HG02623 (cell line): ENCODE data around the gene CFAP45.
A peak's percentile ranks its signal among the peaks of the same experiment; 100 is the strongest.

Experiments
- ATAC-seq: cut with Tn5 transposase; IDR thresholded peaks from one replicate; pipeline ENCODE4 v1.9.1; 2021; ENCODE audit warnings: moderate library complexity; ENCODE audit not compliant: unreplicated experiment

Gene CFAP45

GRCh38 chr1:159924791-159925718, 25.1 kb upstream of the CFAP45 start, which contains the start of gene TAGLN2:
TSS of gene TAGLN2 (minus strand) at chr1:159925507. CDS start at chr1:159920509, 4,998 bp downstream.
- peak; percentile 56 for ATAC-seq

- ATAC-seq, result peak; percentile 13
Measured at GRCh38 chr1:159924025-159924790, 24.2 kb upstream of the CFAP45 start.

DNA sequence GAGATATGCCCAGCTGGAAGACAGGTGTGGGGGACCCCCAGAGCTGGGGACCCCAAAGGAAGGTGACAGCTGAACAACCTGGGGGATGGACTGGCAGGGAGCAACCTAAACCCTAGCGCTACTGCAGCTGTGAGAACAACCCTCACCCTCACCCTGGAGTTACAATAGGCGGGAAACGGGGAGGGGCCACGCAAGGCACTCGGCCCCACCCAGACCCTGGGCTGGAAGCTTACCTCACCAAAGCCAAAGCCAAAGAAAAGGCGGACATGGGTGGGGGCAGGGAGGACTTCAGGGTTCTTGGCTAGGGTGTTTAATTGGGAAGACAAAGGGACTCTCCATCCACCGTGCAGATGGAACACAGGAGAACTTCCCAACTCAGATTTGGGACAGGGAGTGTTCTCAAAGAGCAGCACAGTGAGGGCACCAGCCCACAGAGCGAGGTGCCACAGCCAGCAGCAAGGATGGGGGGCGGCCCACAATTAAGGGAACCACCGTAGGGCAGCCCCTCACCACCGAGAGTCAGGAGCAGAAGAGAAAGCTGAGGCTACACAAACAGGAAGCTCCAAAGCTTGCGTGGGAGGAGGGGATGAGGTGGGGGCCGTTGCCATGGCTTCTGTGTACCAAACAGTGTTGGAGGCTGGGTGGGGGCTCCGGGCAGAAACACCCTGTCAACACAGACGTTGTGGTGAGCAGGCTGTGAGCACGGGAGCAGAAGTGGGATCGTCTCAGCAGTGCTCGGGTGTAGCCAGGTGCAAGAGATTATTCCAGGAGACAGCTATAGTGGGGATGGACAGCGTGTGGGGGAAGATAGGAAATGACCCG, 23.4 kb upstream of the CFAP45 start:
- peak; percentile 23 for ATAC-seq

DNA sequence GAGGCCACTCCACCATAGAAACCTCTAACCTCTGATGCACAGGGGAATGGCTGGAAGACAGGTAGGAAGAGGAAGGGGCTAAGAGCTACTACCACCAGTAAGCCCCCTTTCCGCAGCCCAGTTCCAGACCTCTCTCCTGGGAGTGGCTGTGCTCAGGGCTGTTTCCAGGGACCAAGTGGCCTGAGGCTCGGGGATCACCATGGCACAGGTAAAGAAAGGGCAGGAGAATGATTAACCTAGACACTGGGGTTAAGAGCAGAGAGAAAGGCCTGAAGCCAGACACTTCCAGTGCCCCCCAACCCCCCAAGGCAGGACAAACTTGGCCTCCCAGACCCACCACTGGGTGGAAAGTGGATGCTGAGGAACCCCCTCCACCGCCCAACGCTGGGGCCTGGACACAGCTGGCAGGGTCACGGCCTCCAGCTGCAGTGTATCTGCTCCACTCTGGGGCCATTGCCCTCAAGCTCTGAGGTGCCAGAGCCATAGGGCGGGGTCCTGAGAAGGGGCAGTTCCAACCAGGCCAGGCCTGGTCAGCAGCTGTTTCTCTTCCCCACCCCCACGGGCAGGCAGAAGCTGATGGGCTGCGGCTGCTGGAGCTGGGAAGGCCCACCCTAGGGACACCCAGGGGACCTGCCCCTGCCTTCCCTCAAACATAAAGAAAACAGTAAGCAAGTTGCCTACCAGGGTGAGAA, 22.7 kb upstream of the CFAP45 start:
- no peak for ATAC-seq

- ATAC-seq, result no peak
Measured at GRCh38 chr1:159921700-159922504, 21.9 kb upstream of the CFAP45 start.

DNA sequence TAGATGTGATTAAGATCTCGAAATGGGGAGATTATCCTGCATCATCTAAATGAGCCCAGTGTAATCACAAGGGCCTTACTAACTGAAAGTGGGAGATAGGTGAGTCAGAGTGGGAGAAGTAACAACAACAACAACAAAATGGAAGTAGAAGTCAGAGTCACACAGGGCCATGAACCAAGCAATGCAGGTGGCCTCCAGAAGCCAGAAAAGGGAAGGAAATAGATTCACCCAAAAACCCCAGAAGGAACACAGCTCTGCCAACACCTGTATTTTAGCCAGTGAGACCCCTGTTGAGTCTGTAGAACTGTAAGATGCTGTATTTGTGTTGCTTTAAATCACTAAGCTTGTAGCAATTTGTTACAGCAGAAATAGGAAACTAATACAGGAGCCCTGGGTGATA, 21.3 kb upstream of the CFAP45 start:
- peak; percentile 30 for ATAC-seq

DNA sequence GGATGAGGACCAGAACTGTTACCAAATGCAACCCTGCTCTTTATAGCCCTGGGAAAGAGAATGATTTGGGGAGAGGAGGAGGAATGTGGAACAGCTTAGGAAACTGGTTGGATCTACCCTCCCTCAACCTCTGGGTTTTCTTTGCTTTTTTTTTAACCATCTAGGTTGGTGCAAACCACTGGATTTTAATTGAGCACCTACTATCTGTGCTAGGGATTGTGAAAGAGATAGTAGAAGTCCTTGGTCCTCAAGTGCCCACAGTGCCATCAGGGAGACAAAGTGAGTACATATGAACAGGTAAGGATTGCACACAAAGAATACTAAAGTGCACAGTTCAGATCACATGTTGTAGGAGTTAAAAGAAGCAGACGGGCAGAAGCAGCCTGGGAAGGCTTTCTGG, 20.7 kb upstream of the CFAP45 start:
- ATAC-seq, result no peak

- no peak for ATAC-seq
Measured at GRCh38 chr1:159920202-159920601, 20.2 kb upstream of the CFAP45 start.

DNA sequence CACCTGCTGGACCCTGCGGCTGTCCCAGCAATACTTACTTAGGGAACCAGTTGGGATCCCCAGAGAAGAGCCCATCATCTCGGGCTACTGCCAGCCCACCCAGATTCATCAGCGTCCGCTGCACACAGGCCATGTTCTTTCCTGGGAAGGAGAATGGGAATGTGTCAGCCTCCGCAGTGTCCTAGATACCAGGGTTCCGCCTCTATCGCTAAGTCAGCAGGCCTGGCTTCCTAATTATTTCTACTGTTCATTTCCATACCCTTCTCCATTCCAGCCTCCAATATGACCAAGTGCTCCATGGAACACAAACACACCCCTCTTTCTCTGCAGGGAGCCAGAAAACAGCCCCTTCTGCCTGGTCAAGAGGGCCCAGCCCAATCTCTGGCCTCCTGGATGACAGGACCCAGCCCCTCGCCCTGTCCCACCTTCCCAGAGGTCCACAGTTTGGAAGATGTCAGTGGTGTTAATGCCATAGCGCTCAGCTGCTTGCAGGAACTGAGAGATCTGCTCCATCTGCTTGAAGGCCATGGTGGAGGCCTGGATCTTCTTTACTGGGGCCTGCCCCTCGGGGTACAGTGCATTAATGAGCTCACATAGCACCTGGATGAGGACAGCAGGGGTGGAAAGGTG, 19.4 kb upstream of the CFAP45 start:
- no peak for ATAC-seq

GRCh38 chr1:159918352-159919200, 18.6 kb upstream of the CFAP45 start:
- no peak for ATAC-seq

GRCh38 chr1:159917533-159918351, 17.8 kb upstream of the CFAP45 start:
- no peak for ATAC-seq

DNA sequence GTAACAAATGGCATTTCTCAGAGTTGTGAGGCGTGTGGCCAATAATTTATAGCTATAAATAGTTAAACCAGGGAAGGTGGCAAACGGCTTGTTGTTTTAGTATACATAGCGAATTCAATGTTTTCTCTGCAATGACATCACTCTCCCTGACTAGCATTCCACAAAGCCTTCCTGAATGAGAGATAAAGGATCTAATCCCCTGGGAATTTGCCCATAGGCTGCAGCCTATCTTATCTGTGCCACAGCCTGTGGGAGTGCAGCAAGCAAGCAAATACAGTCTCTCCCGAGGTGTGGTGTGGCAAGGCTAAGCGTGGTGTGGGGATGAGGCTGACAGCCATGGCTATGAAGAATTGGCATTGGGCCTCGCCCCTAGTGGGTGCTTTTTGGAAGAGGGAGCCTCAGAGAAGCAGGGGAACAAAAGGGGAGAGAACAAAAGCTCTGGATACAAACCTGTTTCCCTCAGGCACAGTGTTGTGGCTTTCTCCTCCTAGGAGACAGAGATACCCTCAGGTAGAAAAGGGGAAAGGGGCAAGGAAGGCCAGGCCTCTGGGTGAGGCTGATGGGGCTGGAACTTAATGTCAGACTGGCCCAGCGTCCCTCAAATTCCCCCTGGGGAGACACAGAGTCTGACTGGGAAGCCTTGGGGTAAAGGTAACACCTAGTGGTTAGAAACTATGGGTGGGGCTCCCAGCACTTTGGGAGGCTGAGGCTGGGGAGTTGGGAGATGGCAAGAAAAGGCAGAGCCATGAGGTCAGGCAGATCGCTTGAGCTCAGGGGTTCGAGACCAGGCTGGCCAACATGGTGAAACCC, 16.5 kb upstream of the CFAP45 start:
- no peak for ATAC-seq

- ATAC-seq, result no peak
Measured at GRCh38 chr1:159915571-159916241, 15.7 kb upstream of the CFAP45 start.

DNA sequence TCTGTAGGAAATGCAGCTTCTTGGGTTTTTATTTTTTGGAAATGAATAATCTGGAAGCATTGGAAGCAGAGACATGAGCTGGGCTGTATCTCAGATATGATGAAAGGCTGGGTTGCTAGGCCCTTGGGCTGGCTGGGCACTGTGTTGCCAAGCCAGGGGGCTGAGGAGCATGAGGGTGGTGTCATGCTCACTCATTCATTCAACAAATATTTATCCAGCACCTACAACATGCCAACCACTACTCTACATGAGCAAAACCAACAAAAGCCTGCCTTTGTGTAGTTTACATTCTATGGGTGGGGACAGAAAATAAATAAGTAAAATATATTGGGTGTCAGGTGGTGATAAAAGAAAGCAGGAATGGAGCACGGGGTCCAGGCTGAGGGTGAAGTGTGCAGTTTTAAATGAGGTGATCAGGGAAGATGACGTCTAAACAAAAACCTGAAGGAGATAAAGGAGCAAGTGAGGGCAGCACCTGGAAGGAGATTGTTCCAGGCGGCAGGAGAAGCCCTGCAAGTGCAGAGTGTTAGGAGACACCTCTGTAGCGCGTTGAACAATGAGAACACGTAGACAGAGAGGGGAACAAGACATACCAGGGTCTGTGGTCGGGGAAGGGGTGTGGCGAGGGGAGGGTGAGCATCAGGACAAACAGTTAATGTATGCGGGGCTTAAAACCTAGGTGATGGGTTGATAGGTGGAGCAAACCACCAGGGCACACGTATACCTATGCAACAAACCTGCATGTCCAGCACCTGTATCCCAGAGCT, 14.5 kb upstream of the CFAP45 start:
- no peak for ATAC-seq

GRCh38 chr1:159913451-159914192, 13.7 kb upstream of the CFAP45 start:
- ATAC-seq, result no peak
